HCT116 (cell line): ENCODE results near the gene COQ8B. TPM values are rescaled to one million over a fixed set of nuclear protein-coding genes. Genes with fewer than 3 reads are reported as not detected.
A peak's percentile ranks its signal among the peaks of the same experiment; 100 is the strongest.

Experiments
- ATAC-seq: fragments of 200-7000 bp; cut with Tn5 transposase; 2 replicates; pipeline ENCODE4 v1.9.1; 2020; ENCODE audit warnings: mild to moderate bottlenecking, moderate library complexity
- BruUV-seq: library from RNA; stranded (reverse); fragments of 400-500 nt; replicated peaks from 2 replicates; lab custom pipeline; 2021; lab: Mats Ljungman, UMichigan
- CTCF ChIA-PET: fragments of 300-600 bp; sonication (Branson Sonifier 250); formaldehyde crosslinking; loops from one replicate; lab custom pipeline; 2021; ENCODE audit warnings: antibody characterized with exemption; lab: Charles Lee
- POLR2A ChIA-PET: fragments of 300-600, 350-600 bp; sonication (Branson Sonifier 250); formaldehyde crosslinking; loops from one replicate; lab custom pipeline; 2021; ENCODE audit warnings: antibody characterized with exemption; lab: Charles Lee
- RAD21 ChIA-PET, 2 experiments: fragments of 300-600 bp; sonication (Branson Sonifier 250); formaldehyde crosslinking; loops; one replicate each; lab custom pipeline; 2023; ENCODE audit warnings: low total read pairs in 2 of 2; ENCODE audit not compliant: uncharacterized antibody in 2 of 2, unreplicated experiment in 2 of 2, low non-redundant PET in 1 of 2; lab: Charles Lee
- DNase-seq: peaks from one replicate; pipeline ENCODE4 v3.0.0-alpha.2; 2010; ENCODE audit warnings: low read depth, low spot score
- H2AFZ ChIP-seq: fragments of 200-600 bp; shearing (Covaris generic), sonication (generic); 2 replicates; pipeline ENCODE4 v1.6.1; 2017; ENCODE audit warnings: low read depth, mixed run types, mixed read lengths, antibody characterized with exemption, low read length; ENCODE audit not compliant: poor library complexity, severe bottlenecking
- H3K27ac ChIP-seq: 2 replicates; pipeline ENCODE4 v1.5.1; 2012; ENCODE audit warnings: low read depth, low read length
- H3K27me3 ChIP-seq: fragments of 200-600 bp; sonication (generic); 2 replicates; pipeline ENCODE4 v1.6.1; 2016; ENCODE audit warnings: mixed run types, low read length, mixed read lengths; ENCODE audit not compliant: insufficient read depth
- H3K36me3 ChIP-seq, 2 experiments: fragments of 200-500 bp in 1 of 2; fragments of 200-600 bp in 1 of 2; sonication (Bioruptor generic) in 1 of 2; sonication (generic) in 1 of 2; 2 replicates each; pipeline versions ENCODE4 v1.5.1 to v1.6.1; 2014 to 2016; ENCODE audit warnings: low read length in 2 of 2, inconsistent platforms in 1 of 2, mixed read lengths in 1 of 2, mixed run types in 1 of 2; ENCODE audit not compliant: insufficient read depth in 2 of 2, control insufficient read depth in 1 of 2
- H3K4me1 ChIP-seq, 2 experiments: fragments of 200-600 bp in 1 of 2; sonication (generic) in 1 of 2; 2 replicates each; pipeline versions ENCODE4 v1.5.1 to v1.6.1; 2012 to 2017; ENCODE audit warnings: low read length in 2 of 2, inconsistent platforms in 1 of 2, mild to moderate bottlenecking in 1 of 2, mixed read lengths in 1 of 2, mixed run types in 1 of 2, moderate library complexity in 1 of 2; ENCODE audit not compliant: insufficient read depth in 2 of 2, control insufficient read depth in 1 of 2
- H3K4me2 ChIP-seq: fragments of 200-600 bp; sonication (generic); 2 replicates; pipeline ENCODE4 v1.6.1; 2017; ENCODE audit warnings: mixed run types, low read length, mixed read lengths
- H3K4me3 ChIP-seq, 2 experiments: fragments of 200-600 bp in 1 of 2; sonication (generic) in 1 of 2; replicated peaks in 1 of 2; 2 replicates each; pipeline ENCODE4 v1.5.1; 2011 to 2016; ENCODE audit warnings: low read length in 2 of 2, control low read depth in 1 of 2, low read depth in 1 of 2, mild to moderate bottlenecking in 1 of 2, mixed read lengths in 1 of 2, mixed run types in 1 of 2
- H3K79me2 ChIP-seq: fragments of 200-600 bp; sonication (generic); 2 replicates; pipeline ENCODE4 v1.6.1; 2017; ENCODE audit warnings: mild to moderate bottlenecking, mixed run types, low read length, moderate library complexity, mixed read lengths; ENCODE audit not compliant: insufficient read depth
- H3K9ac ChIP-seq: fragments of 200-600 bp; sonication (generic); 2 replicates; pipeline ENCODE4 v1.6.1; 2016; ENCODE audit warnings: low read length, mixed read lengths
- H3K9me2 ChIP-seq: fragments of 200-600 bp; sonication (generic), shearing (Covaris generic); 2 replicates; pipeline ENCODE4 v1.6.1; 2017; ENCODE audit warnings: mixed run types, mild to moderate bottlenecking, moderate library complexity; ENCODE audit not compliant: insufficient read depth
- H3K9me3 ChIP-seq, 2 experiments: fragments of 200-500 bp in 1 of 2; fragments of 200-600 bp in 1 of 2; sonication (Bioruptor generic) in 1 of 2; sonication (generic) in 1 of 2; 2 replicates each; pipeline ENCODE4 v1.6.1; 2014 to 2017; ENCODE audit warnings: low read length in 2 of 2, mixed read lengths in 2 of 2, inconsistent platforms in 1 of 2, low read depth in 1 of 2, mild to moderate bottlenecking in 1 of 2, mixed run types in 1 of 2, moderate library complexity in 1 of 2; ENCODE audit not compliant: control insufficient read depth in 1 of 2, insufficient read depth in 1 of 2
- H4K20me1 ChIP-seq: fragments of 200-600 bp; sonication (generic), shearing (Covaris generic); 2 replicates; pipeline ENCODE4 v1.6.1; 2017; ENCODE audit warnings: mixed run types, mild to moderate bottlenecking, moderate library complexity; ENCODE audit not compliant: insufficient read depth
- EGR1 ChIP-seq: IDR thresholded peaks from 2 replicates; pipeline ENCODE4 v1.6.1; 2012; ENCODE audit warnings: low read depth
- ELF1 ChIP-seq: IDR thresholded peaks from 2 replicates; pipeline ENCODE4 v1.6.1; 2012; ENCODE audit warnings: low read depth, borderline replicate concordance
- EZH2 ChIP-seq: fragments of 200-600 bp; sonication (generic); IDR thresholded peaks from 2 replicates; pipeline ENCODE4 v1.6.1; 2017; ENCODE audit warnings: antibody characterized with exemption, mixed run types
- MAX ChIP-seq: IDR thresholded peaks from 2 replicates; pipeline ENCODE4 v1.6.1; 2012
- POLR2A ChIP-seq: IDR thresholded peaks from 2 replicates; pipeline ENCODE4 v1.7.0; 2011; ENCODE audit warnings: borderline replicate concordance; ENCODE audit not compliant: insufficient read depth, insufficient read length; ENCODE audit errors: extremely low read depth
- POLR2AphosphoS5 ChIP-seq: IDR thresholded peaks from 2 replicates; pipeline ENCODE4 v1.6.1; 2011; ENCODE audit warnings: mild to moderate bottlenecking, low read depth, low read length, moderate library complexity
- RAD21 ChIP-seq: IDR thresholded peaks from 2 replicates; pipeline ENCODE4 v1.6.1; 2012; ENCODE audit warnings: low read depth, mild to moderate bottlenecking
- SIN3A ChIP-seq: IDR thresholded peaks from 2 replicates; pipeline ENCODE4 v1.6.1; 2012; ENCODE audit warnings: low read depth
- SP1 ChIP-seq: IDR thresholded peaks from 2 replicates; pipeline ENCODE4 v1.6.1; 2012; ENCODE audit warnings: low read depth
- SRF ChIP-seq: IDR thresholded peaks from 2 replicates; pipeline ENCODE4 v1.6.1; 2012; ENCODE audit warnings: low read depth
- TCF7L2 ChIP-seq: IDR thresholded peaks from 2 replicates; pipeline ENCODE4 v1.7.0; 2011; ENCODE audit warnings: borderline replicate concordance, inconsistent platforms; ENCODE audit not compliant: insufficient read depth, insufficient read length; ENCODE audit errors: extremely low read depth
- YY1 ChIP-seq: IDR thresholded peaks from 2 replicates; pipeline ENCODE4 v1.6.1; 2011; ENCODE audit warnings: low read length, low read depth, moderate library complexity, mild to moderate bottlenecking; ENCODE audit not compliant: insufficient replicate concordance; ENCODE audit errors: extremely low read depth
- ZFX ChIP-seq: fragments of 450-650 bp; IDR thresholded peaks from 2 replicates; pipeline ENCODE4 v1.6.1; 2017
- ZNF274 ChIP-seq: fragments of 200-500 bp; sonication (Bioruptor generic); IDR thresholded peaks from 2 replicates; pipeline ENCODE4 v1.6.1; 2014; ENCODE audit warnings: mild to moderate bottlenecking, low read depth, low read length, inconsistent platforms
- intact Hi-C: fragments of 100-400 bp; cut with micrococcal nuclease; formaldehyde crosslinking; loops from 2 replicates; pipeline ENCODE4 v1.10.0; 2022
- total RNA-seq: library from RNA; stranded (reverse); gene quantifications from one replicate; pipeline ENCODE4 v1.2.1, GENCODE V29; 2021; ENCODE audit not compliant: unreplicated experiment
- TF ChIP-seq, protein P1 (sequence below): IDR thresholded peaks from 2 replicates; pipeline ENCODE4 v1.6.1; 2011; ENCODE audit warnings: mild to moderate bottlenecking, low read length, moderate library complexity; ENCODE audit not compliant: insufficient replicate concordance; ENCODE audit errors: extremely low read depth

Gene COQ8B
- total RNA-seq, 1 experiment from 2014 or later = 47.1 TPM

DNA sequence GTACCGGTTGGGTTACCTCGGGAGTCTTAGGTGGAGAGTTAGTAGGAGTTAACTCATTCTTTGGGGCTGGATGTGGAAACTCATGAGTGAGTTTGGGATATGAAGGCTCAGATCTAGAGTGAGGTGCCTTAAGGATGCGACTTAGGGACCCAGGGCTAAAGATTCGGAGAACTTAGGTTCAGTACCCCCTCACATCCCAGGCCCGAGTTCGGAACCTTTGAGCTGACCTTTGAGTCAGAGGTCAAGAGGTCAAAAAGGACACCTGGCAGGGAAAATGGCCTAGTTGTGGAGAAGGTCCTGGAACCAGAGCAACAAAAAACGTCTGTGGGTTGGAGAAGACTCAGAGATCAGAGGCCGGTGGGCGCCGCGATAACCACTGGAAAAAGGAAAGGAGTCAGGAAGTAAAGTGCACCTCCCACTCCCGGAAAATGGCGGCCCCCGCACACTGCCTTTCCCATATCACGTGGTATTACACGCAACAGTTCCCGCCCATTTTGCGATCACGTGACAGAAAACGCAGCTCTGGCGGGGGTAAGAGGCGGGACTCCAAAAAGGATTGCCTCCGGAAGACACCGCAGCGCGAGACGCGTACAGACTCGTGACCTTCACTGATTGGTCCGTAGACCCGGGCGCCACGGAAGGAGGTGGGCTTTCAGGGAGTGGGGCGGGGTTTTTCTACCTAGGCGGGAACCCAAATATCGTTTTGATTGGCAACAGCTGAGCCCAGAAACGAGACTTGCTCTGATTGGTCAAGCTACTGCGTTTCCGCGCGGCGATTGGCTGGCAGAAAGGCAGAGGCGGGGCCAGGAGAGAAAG lies 33.6 kb upstream of the COQ8B start, which contains the start of gene ACTMAP:
Gene ACTMAP, minus strand, starts transcription at position 420 of the 816 bp plus-strand sequence. CDS start 674 bp downstream, outside the sequence.
- H2AFZ ChIP-seq = no peak within 1 kb of the TSS
- CTCF ChIA-PET = interaction anchor here (0.9 to 1.5 kb wide), 5 partner anchors 28 to 87 kb away, joined by 4 to 9 read pairs (median 6); partner anchors contain the start of genes EGLN2 and RAB4B
- BruUV-seq = TSS peak; percentile 93
- DNase-seq = peak; percentile 100
- peak within 1 kb of the TSS; percentile 90 for H3K27ac ChIP-seq
- H3K36me3 ChIP-seq = peaks cover 2 to 24% of the 10 kb centered on the region in 2 experiments; a peak in 2 of 4 replicates
- intact Hi-C loops = loop anchor here (2.0 kb wide), 2 partner anchors 33 to 49 kb away; partner anchors contain the start of genes COQ8B, EGLN2 and ITPKC
- H3K27me3 ChIP-seq = no peaks in the 10 kb centered on the region
- RAD21 ChIA-PET = interaction anchor here in 1 of 2 experiments (0.7 kb wide), 1 partner anchor 87 kb away, joined by 3 read pairs; no protein-coding TSS in a partner anchor
- peak; percentile 91 for ATAC-seq
- peak within 1 kb of the TSS; percentile 99 for H3K9ac ChIP-seq
- POLR2A ChIA-PET = interaction anchor here (0.8 to 2.6 kb wide), 12 partner anchors 9 to 104 kb away, joined by 3 to 24 read pairs (median 4); partner anchors contain the start of genes COQ8B, EGLN2, ITPKC and RAB4B
- peak within 1 kb of the TSS; percentile 67 to 81 for H3K4me3 ChIP-seq
- no peaks in the 10 kb centered on the region for H4K20me1 ChIP-seq
- H3K9me3 ChIP-seq = no peaks in the 10 kb centered on the region
- H3K4me2 ChIP-seq = peak within 1 kb of the TSS; percentile 95
- no peaks in the 10 kb centered on the region for H3K9me2 ChIP-seq
- H3K79me2 ChIP-seq = peaks cover 42% of the 10 kb centered on the region
- peaks cover 19 to 41% of the 10 kb centered on the region in 2 experiments; a peak in 3 of 4 replicates for H3K4me1 ChIP-seq
- peak; percentile 96 for TF ChIP-seq MAX
- peak; percentile 96 for TF ChIP-seq YY1
- TF ChIP-seq RAD21 = no peak
- peak; percentile 58 for TF ChIP-seq TCF7L2
- TF ChIP-seq ZFX = 0 out of 2 replicates have a peak, but pooled peaks have one; percentile 0
- peak; percentile 92 for TF ChIP-seq SP1
- TF ChIP-seq ELF1 = peak; percentile 36; the same call in 1 of the 2 replicates
- TF ChIP-seq EZH2 = no peak
- peak; percentile 82 for TF ChIP-seq EGR1
- TF ChIP-seq POLR2A = peak; percentile 74
- TF ChIP-seq, protein P1, sequence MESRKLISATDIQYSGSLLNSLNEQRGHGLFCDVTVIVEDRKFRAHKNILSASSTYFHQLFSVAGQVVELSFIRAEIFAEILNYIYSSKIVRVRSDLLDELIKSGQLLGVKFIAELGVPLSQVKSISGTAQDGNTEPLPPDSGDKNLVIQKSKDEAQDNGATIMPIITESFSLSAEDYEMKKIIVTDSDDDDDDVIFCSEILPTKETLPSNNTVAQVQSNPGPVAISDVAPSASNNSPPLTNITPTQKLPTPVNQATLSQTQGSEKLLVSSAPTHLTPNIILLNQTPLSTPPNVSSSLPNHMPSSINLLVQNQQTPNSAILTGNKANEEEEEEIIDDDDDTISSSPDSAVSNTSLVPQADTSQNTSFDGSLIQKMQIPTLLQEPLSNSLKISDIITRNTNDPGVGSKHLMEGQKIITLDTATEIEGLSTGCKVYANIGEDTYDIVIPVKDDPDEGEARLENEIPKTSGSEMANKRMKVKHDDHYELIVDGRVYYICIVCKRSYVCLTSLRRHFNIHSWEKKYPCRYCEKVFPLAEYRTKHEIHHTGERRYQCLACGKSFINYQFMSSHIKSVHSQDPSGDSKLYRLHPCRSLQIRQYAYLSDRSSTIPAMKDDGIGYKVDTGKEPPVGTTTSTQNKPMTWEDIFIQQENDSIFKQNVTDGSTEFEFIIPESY = no peak
- peak; percentile 74 for TF ChIP-seq POLR2AphosphoS5
- no peak; the same call in 1 of the 2 replicates for TF ChIP-seq SIN3A
- TF ChIP-seq ZNF274 = no peak
- peak; percentile 50; the same call in 1 of the 2 replicates for TF ChIP-seq SRF
